HG02763 (cell line): ENCODE measurements around the gene AKAP5.

Experiments
- ATAC-seq: cut with Tn5 transposase; IDR thresholded peaks from one replicate; pipeline ENCODE4 v1.9.1; 2021; ENCODE audit warnings: mild to moderate bottlenecking, moderate library complexity; ENCODE audit not compliant: unreplicated experiment

AKAP5 gene

DNA sequence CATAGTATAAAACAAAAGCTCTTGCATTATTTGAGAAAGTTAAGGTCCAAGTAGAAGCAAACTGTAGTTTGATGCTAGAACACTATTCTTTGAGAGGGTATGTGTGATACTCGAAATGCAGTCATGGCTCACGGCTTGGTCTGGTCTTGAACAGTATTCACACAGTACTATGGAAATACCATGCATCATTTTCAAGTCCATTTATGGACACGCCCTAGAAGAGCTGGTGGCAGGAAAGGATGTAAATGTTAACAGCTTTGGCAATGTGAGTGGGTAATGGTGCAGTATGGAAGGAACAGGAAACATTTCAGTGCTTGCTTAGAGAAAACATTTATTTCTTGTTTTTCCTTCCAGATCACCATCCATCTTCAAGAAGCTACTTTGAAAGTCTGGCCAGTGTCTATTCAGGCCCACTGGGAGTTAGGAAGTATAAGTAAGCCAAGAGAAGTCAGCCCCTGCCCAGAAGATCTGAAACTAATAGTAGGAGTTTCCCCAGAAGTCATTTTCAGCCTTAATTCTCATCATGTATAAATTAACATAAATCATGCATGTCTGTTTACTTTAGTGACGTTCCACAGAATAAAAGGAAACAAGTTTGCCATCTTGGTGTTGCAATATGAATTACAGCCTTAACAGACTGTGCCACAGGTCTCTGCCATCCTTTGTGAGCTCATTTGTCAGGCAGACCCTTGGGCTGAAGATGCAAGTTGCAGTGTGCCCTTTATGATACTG lies 5.7 kb upstream of the AKAP5 start:
- ATAC-seq = no peak

DNA sequence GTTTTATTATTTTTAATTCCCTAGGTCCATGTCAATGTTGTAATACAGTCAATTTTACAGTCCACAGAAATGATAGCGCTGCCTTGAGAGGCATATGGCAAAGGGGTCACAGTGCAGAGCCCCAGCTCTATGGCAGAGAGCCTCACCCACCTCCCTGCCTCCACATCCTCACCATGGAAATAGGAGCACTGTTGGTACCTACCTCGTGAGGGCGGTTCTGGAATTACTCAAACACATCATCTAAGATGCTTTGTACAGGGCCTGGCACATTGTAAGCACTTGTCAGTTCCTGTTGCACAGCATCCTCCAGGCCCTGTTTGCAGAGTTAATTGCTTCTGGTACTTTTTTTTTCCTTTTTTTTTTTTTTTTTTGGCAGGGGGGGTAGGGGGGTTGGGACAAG lies 4.1 kb upstream of the AKAP5 start:
- no peak for ATAC-seq

DNA sequence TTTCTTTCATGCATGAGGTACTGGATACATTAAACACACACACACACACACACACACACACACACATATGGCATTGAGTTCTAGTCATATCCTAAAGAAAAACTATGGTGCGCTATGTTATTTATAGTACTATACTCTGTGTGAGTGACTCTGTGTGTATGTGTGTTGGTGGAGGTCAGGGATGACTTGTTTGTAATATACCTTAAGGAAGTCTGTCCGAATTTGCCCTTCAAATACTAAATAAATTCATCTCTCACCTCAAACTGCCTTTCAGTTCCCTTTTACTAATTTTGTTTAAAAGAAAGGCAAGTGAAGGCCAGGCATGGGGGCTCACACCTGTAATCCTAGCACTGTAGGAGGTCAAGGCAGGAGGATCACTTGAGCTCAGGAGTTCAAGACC lies 2.1 kb upstream of the AKAP5 start:
- no peak for ATAC-seq

DNA sequence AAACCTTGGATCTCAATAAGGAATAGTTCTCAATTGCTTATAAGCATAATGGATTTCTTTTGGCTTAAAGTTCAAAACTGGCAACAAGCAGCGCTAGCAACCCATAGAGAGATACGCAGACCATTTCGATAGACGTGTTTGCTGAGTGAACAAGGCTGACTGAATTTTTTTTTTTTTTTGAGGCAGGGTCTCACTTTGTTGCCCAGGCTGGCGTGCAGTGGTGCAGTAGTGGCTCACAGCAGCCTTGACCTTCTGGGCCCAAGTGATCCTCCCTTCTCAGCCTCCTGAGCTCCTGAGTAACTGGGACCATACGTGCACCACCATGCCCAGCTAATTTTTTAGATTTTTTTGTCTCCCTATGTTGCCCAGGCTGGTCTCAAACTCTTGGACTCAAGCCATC lies 1.4 kb upstream of the AKAP5 start:
- no peak for ATAC-seq

DNA sequence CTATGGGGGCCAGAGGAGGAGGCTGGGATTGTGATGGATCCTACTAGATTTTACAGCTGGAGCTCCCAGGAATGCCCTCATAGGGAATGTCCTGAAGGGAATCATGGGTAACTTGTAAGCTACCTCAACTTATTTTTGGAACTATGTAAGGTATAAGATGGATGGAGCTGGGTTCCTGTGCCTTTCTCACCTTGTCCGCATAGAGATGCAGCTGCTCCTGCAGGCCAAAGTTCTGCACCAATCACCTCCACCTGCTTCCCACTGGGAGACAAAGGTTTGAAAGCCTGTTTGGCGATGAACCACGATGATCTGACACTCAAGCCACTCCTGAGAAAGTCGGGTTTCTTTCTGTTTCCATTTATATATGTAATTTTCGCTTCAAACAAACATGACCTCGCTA lies 648 bp upstream of the AKAP5 start:
- no peak for ATAC-seq

DNA sequence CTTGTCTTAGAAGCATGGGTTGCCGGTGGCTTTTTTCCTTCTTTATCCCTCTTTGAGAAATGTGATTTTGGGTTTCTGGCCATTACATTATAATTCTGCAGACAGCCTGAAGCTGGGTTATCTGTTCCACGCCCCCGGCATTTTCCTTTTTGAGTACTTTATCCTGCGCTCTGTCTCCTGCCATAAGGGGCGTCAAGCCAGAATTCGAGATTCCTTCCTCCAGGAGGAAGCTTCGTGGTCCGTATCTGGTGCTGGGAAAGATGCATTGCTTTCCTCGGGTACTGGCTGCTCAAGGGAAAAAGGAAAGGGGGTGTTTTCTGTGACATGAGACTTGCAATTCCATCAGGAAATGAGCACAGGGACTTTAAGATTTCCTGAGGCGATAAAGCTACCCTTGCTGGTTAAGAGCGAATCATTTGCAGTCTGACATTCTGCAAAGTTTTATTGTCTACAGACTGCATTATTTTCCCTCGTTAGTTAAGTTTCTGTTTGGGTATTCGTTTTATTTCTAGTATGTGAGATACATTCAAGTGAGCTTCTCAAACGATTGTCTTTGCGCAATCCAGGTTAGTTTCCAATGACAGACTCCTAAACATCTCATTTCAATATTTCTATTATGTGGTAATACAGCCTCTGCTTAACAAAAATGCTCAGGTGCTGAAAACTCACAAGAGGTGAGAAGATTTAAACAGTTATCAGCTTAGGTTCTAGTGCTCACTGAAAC lies 694 bp downstream of the AKAP5 start:
- ATAC-seq = no peak

DNA sequence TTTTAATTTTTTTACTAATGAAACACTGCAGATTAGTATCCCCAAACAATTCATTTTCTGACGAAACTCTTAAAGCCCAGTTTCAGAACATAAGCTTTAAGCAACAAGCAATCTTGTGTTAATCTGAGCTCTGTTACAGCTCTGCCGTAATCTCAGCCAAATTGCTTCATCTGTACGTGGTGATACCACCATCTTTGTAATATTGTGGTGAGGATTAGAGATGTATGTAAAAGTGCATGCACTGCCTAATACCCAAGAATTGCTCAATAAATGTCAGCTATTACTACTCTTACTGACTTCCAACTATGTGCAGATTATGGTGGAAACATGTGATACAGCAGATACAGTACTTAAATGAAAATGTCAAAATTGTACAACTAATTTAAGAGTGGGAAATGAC lies 1.8 kb downstream of the AKAP5 start:
- no peak for ATAC-seq

DNA sequence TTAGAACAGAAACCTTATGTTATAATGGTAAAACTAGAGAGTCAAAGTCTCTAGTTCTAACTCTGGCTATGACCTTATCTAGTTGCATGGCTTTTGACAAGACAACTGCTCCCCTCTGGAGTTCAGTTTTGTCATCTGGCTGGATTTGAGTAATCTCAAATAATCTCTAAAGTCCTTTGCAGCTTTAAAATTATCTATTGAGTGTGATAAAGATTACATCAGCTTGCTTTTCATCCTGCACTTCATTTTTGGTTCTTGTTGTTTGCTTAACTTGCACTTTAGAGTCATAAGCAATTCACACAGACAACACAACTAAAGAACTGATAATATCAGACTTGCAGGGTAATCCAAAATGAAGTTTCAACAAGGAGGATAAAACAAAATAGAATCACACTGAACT lies 2.3 kb downstream of the AKAP5 start:
- no peak for ATAC-seq

DNA sequence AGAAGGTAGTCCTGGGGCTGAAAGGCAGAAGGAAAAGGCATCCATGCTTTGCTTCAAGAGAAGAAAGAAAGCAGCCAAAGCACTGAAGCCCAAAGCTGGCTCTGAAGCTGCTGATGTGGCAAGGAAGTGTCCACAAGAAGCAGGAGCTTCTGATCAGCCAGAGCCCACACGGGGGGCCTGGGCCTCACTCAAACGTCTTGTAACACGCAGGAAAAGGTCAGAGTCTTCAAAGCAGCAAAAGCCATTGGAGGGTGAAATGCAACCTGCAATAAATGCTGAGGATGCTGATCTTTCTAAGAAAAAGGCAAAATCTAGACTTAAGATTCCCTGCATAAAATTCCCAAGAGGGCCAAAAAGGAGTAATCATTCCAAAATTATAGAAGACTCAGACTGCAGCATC lies 3.2 kb downstream of the AKAP5 start:
- no peak for ATAC-seq

DNA sequence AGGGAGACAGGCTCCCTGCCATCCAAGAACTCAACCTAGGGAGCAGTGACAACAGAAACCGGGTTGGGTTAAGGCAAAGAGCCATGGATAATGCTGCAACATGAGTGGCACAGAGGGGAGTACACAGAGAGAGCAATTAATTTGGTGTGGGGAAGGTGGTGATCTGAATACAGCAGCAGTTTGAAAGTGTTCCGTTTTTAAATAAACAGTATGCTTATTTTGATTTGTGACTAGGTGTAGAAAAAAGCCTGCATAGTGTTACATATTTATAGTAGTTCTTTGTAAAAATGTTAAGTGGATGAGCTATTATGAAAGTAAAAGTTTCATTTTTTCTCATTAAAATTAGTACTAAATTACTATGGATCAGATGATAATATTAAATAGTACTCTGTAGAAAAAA lies 8.7 kb downstream of the AKAP5 start:
- no peak for ATAC-seq

DNA sequence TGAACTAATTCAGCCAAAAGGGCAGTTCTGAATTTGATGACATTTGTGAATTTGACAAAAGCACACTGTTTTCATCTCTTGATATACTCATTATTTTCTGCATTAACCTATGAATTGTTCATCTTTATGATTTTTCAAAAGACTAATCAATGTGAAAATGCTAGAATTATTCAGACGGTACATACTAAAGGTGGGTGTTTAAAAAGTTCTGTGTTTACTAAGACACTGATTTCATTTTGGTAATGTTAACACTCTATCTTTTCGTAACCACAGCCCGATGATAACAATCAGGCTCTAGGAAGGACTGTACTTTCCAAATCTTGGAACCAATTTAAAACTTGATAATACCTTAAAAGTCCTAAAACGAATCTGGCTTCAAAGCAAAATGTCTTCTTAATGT lies 9.4 kb downstream of the AKAP5 start:
- ATAC-seq = no peak

DNA sequence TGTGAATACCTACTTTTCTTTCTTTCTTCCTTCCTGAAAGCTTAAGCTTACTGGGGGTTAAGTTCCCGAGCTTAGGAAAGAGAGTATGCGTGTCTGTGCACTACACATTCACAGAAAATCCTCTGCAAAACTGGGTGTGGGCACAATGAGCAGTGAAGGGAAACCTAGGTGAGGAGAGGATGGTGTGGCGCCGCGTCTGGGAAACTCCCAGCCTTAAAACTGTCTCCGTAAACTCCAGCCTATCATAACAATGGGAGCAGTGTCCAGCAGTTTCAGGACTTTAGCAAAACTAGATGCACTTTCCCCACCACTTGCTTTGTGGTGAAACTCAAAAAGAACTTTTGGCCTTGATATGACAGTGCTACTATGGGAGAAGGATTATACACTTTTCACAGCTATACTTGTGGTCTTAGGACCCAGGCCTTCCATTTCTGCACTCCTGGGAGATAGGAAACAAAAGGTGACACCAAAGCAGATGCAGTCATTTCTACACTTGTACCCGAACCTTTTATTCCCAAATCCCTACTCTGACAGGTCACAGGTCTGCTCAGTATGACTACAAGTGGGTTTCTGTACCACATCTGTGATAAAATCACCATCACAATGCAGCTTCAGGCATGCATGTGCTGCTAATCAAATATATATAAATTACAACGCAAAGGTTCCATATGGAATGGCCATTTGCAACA lies 10.4 kb downstream of the AKAP5 start:
- no peak for ATAC-seq

DNA sequence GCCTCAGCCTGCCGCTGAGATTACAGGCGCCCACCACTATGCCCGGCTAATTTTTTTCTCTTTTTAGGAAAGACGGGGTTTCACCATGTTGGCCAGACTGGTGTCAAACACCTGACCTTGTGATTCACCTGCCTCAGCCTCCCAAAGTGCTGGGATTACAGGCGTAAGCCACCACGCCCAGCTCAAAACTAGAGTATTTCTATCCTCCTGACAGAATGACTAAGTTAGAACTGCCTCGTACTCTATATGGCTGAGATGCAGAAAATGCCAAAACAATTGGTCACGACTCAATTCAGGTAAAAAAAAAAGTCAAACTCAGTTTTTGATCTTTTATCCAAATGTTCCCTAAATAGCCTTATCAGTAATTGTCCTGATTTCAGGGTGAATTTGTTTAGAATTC lies 11.1 kb downstream of the AKAP5 start:
- ATAC-seq = no peak

DNA sequence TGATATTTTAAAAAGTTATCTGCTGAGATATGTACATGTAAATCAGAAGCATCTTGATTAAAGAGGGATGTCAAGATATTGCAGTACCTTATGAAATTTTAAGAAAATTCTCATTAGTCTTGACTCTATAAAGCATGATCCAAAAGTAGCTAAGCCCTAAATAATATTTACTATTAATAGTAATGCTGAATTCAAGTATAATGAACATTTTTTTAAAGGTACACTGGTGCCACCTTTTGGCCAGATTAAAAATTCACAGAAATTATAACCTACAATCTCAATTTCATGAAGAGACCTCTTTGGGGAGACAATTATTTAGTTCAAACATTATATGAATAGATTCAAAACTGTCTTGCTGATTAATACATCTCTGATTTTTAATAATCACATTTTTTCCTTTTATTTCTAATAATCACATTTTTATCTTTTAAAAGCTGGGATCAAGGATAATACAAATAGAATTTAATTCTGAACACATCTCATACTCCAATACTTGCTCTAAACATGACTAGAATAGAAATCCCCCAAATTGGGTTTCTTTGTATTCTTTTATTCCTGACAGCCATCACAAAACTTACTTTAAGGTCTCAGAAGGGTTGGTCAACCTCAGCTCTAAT lies 13.4 kb downstream of the AKAP5 start:
- ATAC-seq = no peak

DNA sequence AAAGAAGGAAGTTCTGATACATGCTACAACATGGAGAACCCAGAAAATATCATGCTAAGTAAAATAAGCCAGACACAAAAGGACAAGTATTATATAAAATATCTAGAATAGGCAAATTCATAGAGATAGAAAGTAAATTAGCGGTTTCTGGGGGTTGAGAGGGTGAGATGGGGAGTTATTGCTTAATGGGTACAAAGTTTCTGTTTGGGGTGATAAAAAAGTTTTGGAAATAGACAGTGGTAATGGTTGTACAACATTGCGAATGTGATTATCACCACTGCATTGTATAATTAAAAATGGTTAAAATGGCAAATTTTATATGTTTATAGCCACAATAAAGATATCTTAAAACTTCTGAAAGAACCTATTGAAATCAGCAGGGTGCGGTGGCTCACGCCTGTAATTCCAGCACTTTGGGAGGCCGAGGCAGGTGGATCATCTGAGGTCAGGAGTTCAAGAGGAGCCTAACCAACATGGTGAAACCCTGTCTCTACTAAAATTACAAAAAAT lies 23.3 kb downstream of the AKAP5 start:
- ATAC-seq = no peak

DNA sequence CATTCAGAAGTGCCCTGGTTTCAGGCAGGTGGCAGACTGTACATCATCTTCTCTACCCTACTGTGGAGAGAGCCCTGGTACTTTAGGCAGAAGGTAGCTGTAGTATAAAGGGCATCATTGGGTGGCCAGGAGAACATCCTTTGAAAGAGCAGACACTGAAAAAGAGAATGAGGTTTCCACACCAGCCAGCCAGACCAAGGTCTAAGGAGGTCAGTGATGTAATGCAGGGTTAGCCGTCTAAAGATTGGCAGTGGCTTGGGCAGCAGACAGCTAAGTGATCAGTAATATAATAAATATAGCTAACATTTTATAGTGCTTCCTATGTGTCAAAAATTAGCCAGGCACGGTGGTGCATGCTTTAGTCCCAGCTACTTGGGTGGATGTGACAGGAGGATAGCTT lies 26.3 kb downstream of the AKAP5 start:
- no peak for ATAC-seq

DNA sequence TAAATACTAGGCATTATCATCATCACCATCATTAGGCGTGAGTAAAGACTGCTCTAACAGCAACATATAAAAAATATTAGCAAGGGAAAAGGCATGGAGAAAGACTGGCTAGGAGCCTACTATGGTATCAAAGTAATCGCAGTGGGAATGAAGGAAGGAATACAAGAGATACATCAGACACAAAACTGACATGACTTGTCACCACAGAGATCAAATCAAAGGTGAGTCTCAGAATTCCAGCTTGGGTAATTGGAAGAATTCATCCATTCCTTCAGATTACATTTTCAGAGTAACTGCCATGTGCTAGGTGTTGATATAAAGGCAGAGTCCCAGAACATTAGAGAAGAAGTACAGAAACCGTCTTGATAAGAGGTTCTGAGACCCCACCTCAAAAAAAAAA lies 28.2 kb downstream of the AKAP5 start:
- no peak for ATAC-seq

DNA sequence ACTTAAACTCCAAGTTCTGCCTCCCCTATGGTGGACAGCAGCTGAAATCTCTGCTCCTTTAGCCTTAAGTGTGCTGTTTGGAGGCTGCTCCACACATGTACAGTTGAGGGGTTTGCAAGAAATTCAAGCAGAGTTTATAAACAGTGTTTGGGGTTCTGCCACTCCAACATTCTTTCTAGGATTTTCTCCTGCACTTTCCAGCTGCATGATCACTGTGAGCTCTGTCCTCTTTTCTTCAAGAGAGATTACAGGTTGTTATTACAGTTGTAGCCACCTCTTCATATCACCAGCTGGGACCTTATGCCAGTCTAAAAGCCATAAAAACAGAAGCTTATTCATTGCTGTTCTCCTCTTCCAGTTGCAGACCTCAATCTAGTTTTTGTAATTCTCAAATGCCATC lies 30.0 kb downstream of the AKAP5 start:
- no peak for ATAC-seq

DNA sequence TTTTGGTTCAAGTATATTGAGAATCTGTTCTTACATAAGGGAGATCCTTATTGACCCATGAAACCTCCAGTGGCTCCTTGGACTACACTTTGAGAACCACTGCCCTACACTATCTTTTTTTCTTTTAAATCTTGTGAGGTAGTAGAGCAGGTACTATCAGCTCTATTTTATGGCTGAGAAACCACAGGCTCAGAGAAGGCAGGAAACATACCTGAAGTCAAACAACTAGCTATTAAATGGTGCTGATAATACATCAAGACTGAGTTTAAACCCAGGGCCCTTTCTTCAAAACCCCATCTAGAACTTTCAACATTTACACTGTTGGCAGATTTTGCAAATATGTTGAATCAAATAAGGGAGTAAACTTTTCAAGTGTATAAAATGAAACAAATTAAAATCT lies 31.5 kb downstream of the AKAP5 start:
- no peak for ATAC-seq

DNA sequence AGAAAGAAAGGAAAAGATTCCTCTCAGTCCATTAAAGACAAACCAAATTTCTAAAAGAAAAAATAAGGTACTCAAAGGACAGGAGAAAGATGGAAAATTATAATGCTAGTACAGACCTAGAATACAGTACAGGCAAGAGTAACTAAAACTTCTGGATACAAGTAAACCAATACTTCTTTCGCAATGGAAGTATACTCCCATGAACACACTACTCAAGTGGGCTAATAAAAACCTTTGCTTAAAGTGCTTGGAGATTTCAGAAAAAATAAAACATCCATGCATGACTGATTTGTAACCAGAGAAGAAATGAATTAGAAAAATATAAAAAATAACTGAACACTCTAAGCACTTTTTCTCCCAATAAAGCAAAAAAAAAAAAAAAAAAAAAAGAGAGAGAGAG lies 34.8 kb downstream of the AKAP5 start:
- ATAC-seq = no peak

DNA sequence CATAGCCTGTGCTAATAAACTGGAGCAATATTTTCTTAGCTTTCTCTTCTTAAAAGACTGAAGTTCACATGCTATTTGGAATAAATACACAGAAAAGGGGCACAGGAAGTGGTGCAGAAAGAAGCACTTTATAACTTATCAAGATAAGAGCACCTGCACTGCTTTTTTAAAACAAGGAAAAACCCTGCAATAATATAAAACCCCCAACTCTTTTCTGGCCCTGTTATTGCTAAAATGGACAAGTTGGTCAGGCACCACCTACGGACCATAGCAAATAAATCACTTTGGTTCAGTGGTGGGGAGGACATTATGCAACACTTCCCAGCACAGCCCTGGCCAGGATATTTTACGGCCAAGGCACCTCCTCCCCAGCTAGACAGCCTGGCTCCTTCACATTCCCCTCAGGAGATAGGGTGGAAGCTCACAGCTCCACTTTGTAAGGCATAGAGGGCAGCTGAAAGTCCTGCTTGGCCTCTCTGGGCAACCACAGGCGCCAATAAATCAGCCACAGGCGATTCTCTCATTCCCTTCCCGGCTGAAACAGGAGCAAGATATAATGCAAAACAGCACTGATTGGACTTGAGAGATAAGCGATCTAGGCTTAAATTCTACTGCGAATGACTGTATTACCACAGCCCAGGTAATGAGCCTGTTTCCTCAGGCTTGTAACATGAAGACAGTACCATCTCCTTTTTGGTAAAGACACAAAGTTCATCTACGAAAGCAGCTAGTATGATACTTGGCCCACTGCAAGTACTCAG lies 36.3 kb downstream of the AKAP5 start:
- no peak for ATAC-seq
